ENCODE measurements around the gene NPLOC4.
A peak's percentile ranks its signal among the peaks of the same experiment; 100 is the strongest.

NPLOC4 gene

DNA sequence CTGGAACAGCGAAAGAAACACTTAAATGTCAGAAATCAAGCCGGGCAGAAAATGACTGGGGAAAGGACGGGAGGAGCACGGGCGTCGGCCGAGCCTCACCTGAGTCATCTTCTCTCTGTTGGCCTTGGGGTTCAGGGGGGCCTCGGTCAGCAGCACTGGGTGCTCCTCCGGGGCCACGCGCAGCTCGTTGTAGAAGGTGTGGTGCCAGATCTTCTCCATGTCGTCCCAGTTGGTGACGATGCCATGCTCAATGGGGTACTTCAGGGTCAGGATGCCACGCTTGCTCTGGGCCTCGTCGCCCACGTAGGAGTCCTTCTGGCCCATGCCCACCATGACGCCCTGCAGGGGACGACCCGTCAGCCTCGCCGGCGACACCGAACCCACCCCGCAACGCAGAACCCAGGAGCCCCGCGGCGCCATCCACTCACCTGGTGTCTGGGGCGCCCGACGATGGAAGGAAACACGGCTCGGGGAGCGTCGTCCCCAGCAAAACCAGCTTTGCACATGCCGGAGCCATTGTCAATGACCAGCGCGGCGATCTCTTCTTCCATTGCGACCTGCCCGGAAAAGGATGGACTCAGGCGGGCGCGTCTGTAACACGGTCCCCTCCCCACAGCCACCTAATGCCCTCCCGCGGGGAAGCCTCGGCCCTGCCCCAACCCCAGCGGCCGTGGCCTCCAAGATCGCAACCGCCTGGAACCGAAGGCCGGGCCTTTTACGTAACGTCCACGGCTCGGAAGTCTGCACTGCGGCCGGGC, 124.9 kb downstream of the NPLOC4 start (continued):
- TF ChIP-seq KLF17 (tag by site-specific recombination; IDR thresholded peaks at IDR 0.05) (peak; percentile 8; the same call in 1 of the 2 replicates), ZNF558 (tag by site-specific recombination; IDR thresholded peaks at IDR 0.05) (no peak), ZNF639 (tag by site-specific recombination; IDR thresholded peaks at IDR 0.05) (no peak), FEZF1 (tag by site-specific recombination; IDR thresholded peaks at IDR 0.05) (no peak), SP2 (tag by site-specific recombination; IDR thresholded peaks at IDR 0.05) (peak; percentile 66), ZNF394 (tag by site-specific recombination; IDR thresholded peaks at IDR 0.05; ENCODE audit: borderline replicate concordance) (no peak), ZNF350 (tag by site-specific recombination; IDR thresholded peaks at IDR 0.05) (no peak), PBX3 (CRISPR knock-in tag; IDR thresholded peaks at IDR 0.05) (peak; percentile 35), MYNN (tag by site-specific recombination; IDR thresholded peaks at IDR 0.05; ENCODE audit: borderline replicate concordance) (no peak), REPIN1 (tag by site-specific recombination; IDR thresholded peaks at IDR 0.05; ENCODE audit: low read depth) (no peak), SP3 (tag by site-specific recombination; IDR thresholded peaks at IDR 0.05) (0 out of 2 replicates have a peak, but pooled peaks have one; percentile 46), ZBTB26 (tag by site-specific recombination; optimal IDR thresholded peaks at IDR 0.05) (peak; percentile 33), ATF2 (tag by site-specific recombination; IDR thresholded peaks at IDR 0.05; ENCODE audit: low read depth) (no peak), ZNF354C (tag by site-specific recombination; IDR thresholded peaks at IDR 0.05; ENCODE audit: borderline replicate concordance, low read depth) (no peak), ZNF19 (tag by site-specific recombination; IDR thresholded peaks at IDR 0.05; ENCODE audit: low read depth) (no peak), PRDM2 (tag by site-specific recombination; IDR thresholded peaks at IDR 0.05; ENCODE audit: borderline replicate concordance) (no peak), ZBTB21 (tag by site-specific recombination; IDR thresholded peaks at IDR 0.05) (no peak), PRDM1 (tag by site-specific recombination; IDR thresholded peaks at IDR 0.05) (no peak), ZNF223 (tag by site-specific recombination; IDR thresholded peaks at IDR 0.05) (no peak)
- TF ChIP-seq, protein P1, sequence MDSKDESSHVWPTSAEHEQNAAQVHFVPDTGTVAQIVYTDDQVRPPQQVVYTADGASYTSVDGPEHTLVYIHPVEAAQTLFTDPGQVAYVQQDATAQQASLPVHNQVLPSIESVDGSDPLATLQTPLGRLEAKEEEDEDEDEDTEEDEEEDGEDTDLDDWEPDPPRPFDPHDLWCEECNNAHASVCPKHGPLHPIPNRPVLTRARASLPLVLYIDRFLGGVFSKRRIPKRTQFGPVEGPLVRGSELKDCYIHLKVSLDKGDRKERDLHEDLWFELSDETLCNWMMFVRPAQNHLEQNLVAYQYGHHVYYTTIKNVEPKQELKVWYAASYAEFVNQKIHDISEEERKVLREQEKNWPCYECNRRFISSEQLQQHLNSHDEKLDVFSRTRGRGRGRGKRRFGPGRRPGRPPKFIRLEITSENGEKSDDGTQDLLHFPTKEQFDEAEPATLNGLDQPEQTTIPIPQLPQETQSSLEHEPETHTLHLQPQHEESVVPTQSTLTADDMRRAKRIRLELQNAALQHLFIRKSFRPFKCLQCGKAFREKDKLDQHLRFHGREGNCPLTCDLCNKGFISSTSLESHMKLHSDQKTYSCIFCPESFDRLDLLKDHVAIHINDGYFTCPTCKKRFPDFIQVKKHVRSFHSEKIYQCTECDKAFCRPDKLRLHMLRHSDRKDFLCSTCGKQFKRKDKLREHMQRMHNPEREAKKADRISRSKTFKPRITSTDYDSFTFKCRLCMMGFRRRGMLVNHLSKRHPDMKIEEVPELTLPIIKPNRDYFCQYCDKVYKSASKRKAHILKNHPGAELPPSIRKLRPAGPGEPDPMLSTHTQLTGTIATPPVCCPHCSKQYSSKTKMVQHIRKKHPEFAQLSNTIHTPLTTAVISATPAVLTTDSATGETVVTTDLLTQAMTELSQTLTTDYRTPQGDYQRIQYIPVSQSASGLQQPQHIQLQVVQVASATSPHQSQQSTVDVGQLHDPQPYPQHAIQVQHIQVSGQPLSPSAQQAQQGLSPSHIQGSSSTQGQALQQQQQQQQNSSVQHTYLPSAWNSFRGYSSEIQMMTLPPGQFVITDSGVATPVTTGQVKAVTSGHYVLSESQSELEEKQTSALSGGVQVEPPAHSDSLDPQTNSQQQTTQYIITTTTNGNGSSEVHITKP (tag by site-specific recombination; IDR thresholded peaks at IDR 0.05) = no peak
- TF ChIP-seq, protein P2, sequence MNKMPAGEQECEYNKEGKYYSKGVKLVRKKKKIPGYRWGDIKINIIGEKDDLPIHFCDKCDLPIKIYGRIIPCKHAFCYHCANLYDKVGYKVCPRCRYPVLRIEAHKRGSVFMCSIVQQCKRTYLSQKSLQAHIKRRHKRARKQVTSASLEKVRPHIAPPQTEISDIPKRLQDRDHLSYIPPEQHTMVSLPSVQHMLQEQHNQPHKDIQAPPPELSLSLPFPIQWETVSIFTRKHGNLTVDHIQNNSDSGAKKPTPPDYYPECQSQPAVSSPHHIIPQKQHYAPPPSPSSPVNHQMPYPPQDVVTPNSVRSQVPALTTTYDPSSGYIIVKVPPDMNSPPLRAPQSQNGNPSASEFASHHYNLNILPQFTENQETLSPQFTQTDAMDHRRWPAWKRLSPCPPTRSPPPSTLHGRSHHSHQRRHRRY (tag by site-specific recombination; IDR thresholded peaks at IDR 0.05) = no peak; the same call in 1 of the 2 replicates

Data from HEK293 (cell line).